GM21381 (cell line): ENCODE measurements around the gene GPATCH4.
"Not testable (repeated sequence)": the region's sequence is repeated elsewhere in the genome, so short reads cannot be mapped to it uniquely, and the experiment has no call there.

Experiments
- ATAC-seq: cut with Tn5 transposase; IDR thresholded peaks from one replicate; pipeline ENCODE4 v1.9.1; 2021; ENCODE audit warnings: mild to moderate bottlenecking, moderate library complexity; ENCODE audit not compliant: unreplicated experiment

Gene GPATCH4

DNA sequence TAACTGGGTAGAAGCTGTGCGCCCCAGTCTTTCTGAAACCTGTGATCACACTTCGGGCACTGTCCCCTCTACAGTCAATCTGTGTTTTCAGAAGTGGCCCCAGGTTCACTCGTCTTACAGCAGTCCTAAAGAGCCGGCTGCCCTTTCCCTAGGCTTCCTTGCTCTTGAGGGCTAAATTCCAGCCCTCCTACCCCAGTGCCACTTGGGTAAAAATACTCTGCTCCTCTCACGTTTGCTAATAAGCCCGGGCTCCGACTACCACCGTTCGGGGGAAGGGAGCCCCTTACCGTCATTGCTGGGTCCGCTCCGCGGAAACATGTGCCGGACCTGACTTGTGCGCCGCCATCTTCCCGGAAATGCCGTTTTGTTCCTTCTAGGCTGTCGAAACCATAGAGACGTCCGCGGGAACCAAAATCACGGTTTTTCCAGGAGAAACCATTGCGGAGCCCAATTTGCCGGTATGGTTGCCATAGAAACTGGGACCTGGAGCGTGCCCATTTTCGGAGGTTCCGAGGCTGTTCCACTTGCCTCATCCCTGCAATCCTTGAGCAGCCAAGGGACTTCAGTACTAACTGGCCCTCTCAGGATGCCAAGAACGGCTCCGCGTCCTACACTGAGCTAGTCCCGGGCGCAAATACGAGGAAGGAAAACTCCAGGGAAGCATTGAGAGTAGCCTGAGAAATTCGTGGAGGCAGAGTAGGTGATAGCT, at the start of gene GPATCH4:
Gene GPATCH4 (minus strand): TSS at position 358 of the 709 bp plus-strand sequence.
- ATAC-seq = peak; percentile 67

DNA sequence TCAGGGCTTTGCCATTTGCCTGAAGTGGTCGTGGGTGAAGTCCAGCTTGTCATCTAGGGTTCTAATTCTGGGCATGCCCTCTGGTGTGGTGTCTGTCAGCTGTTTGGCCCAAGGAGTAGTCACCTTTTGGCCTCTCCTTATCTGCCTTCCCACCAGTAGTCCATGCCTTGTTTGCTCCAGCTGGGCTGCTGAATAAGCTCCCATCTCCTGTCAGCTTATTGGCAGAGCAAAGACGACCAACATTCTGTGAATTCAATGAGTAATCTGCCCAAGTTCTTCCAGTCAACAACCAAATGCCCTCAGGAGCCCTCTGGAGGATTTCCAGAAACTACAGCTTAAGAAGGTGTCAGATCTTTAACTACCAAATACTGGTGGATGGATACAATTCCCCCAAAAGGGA, 47.7 kb upstream of the GPATCH4 start:
- no peak for ATAC-seq

DNA sequence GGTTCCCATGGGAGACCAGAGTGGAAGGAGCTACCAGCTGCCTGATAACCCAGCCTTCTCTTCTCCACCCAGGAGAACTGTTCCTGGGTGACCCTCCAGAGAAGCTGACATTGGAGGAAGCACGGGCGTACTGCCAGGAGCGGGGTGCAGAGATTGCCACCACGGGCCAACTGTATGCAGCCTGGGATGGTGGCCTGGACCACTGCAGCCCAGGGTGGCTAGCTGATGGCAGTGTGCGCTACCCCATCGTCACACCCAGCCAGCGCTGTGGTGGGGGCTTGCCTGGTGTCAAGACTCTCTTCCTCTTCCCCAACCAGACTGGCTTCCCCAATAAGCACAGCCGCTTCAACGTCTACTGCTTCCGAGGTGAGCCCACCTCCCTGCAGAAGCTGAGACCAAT, 47.2 kb upstream of the GPATCH4 start:
- no peak for ATAC-seq

- no peak for ATAC-seq
Measured at GRCh38 chr1:156647351-156647750, 46.1 kb upstream of the GPATCH4 start.

DNA sequence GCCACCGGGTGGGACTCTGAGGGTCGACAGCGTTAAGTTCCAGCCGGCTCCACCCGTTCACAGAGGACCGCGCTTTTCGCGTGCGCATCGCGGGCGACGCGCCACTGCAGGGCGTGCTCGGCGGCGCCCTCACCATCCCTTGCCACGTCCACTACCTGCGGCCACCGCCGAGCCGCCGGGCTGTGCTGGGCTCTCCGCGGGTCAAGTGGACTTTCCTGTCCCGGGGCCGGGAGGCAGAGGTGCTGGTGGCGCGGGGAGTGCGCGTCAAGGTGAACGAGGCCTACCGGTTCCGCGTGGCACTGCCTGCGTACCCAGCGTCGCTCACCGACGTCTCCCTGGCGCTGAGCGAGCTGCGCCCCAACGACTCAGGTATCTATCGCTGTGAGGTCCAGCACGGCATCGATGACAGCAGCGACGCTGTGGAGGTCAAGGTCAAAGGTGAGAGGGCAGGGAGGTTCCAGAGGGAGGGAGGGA, 45.5 kb upstream of the GPATCH4 start:
- ATAC-seq = no peak

GRCh38 chr1:156645666-156646065, 44.4 kb upstream of the GPATCH4 start:
- no peak for ATAC-seq

DNA sequence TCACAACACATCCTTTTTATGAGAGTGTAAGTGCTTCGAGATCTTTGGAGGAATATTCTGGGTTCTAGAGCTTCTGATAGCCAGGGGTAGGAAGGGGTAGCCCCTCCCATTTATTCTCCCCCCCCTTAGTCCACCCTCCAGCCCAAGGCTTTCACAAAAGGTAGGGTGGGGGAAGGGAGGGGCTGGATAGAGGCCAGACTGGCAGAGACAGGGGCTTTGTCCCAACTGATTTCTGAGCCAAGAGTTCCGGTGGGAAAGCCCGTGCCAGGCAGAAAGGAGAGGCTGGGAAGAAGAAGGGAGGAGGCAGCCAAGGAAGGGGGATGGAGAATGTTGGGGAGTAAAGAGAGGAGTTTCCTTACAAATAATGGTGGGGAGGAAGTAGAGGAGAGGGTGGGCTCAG, 43.8 kb upstream of the GPATCH4 start:
- no peak for ATAC-seq

DNA sequence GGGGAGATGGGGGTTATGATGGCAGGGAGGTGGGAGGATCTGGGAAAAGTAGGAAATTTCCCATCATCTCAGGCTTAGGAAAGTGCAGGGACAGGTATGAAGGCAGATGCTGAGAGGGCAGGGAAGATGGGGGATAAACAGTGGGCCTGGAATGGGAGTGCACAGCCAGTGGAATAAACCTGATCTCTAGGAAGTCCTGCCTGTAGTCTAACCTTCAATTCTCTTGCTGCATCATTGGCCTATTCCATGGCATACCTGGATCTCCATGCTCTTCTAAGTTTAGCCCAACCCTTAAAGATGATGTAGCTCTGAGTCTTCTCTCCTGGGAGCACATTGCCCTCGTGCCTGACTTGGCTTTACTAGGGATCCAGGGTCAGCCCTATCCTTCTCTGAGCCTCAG, 43.4 kb upstream of the GPATCH4 start:
- no peak for ATAC-seq

- no peak for ATAC-seq
Measured at GRCh38 chr1:156644146-156644545, 42.9 kb upstream of the GPATCH4 start.

DNA sequence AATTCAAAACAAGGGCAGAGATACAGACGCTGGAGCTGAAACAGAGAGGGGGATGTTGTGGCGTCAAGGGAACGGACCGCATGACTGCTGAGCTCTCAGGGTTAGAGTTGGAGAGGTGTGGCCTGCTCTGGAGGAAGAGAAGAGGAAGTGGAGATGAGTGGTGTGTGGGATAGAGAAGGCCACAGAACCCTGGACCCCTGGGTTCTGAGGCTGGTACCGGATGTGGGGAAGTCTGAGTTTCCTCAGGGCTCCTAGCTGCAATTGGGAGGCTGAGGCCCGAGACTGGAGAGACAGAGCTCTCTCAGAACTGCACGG, 42.5 kb upstream of the GPATCH4 start:
- no peak for ATAC-seq

- ATAC-seq = no peak
Measured at GRCh38 chr1:156643049-156643777, 41.9 kb upstream of the GPATCH4 start.

- no peak for ATAC-seq
Measured at GRCh38 chr1:156642265-156643048, 41.2 kb upstream of the GPATCH4 start.

GRCh38 chr1:156641761-156642264, 40.5 kb upstream of the GPATCH4 start, which contains the start of gene BCAN:
Gene BCAN (plus strand): TSS chr1:156642117. CDS start chr1:156646055, 3,938 bp downstream.
- ATAC-seq = no peak

- no peak for ATAC-seq
Measured at GRCh38 chr1:156640842-156641706, 39.8 kb upstream of the GPATCH4 start.

DNA sequence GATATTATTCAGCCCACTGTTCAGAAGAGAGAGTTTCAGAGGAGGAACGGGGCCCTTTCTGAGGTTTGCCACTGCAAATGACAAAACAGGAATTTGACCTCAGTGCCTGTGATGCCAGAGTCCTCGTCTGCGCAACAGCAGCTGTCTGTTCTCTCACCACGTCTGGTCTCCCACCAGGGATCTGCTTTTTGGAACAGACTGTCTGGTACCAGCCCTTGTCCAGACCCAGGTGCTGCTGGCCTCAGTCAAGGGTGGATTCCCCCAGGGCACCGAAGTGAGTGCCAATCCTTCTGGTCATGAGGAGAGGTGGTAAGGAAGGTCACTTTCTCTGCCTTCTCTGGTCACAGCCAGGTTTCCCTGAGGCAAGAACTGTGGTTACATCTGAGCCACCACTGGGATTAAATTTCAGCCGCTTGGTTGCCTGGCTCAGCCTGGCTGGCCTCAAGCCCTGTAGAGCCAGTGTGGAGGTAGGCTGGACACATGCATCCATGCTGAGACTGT, 38.4 kb upstream of the GPATCH4 start:
- no peak for ATAC-seq

GRCh38 chr1:156638189-156638985, 37.1 kb upstream of the GPATCH4 start:
- ATAC-seq = no peak

GRCh38 chr1:156632355-156632754, 31.1 kb upstream of the GPATCH4 start:
- ATAC-seq = no peak

- not testable (repeated sequence) for ATAC-seq
Measured at GRCh38 chr1:156631152-156631551, 29.9 kb upstream of the GPATCH4 start.

GRCh38 chr1:156629823-156630449, 28.7 kb upstream of the GPATCH4 start:
- no peak for ATAC-seq
